ENCODE measurements around the gene TIGD6. TPM values are rescaled to one million over a fixed set of nuclear protein-coding genes. Genes with fewer than 3 reads are reported as not detected.
"Not testable (repeated sequence)": the region's sequence is repeated elsewhere in the genome, so short reads cannot be mapped to it uniquely, and the experiment has no call there.

Gene TIGD6
- 9.1 and 9.3 TPM in 2 replicates for total RNA-seq (2014; rRNA removed; shearing (Covaris generic))
- polyA plus RNA-seq (2014; cell fraction: nucleus; rRNA removed) = 4.4 and 11.7 TPM in 2 replicates

DNA sequence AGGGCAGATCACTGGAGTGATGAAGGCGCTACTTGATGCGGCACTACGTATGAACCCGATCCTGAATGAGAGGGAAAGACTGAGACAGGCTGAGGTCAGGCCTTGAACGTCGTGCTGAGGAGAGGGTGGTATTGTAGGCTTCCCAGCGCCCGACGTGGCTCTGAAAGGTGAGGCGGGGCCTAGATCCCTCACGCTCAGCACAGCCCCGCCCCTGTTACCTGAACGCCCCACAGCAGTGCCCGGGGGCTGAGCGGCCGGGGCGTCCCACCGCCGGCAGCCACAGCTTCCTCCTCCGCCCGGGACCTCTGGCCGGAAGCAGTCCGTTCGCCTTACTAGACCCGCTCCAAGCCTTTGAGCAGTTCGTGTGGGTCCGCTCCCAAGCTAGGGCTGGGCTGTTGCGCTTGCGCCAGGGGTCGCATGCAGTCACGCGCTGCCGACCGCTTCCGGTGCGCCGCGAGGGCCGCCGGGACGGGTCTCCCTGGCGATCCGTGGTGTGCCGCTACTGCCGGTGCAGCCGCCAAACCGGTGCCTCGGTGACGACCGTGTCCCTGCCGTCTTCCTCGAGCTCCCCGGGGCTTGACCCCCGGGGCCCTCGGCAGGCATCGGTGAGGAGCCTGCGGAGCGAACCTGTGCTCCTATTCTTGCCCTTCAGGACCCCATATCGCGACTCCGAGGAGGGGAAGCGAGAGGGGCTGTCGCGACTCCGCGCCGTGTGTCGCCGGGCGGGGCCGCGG, at the start of gene TIGD6, which contains the start of gene HMGXB3:
TSS of gene TIGD6 (minus strand) at position 399 of the 734 bp plus-strand sequence. CDS start 4,306 bp downstream, outside the sequence.
TSS of gene HMGXB3 (plus strand) at position 484 of the 734 bp plus-strand sequence. CDS start 4,114 bp downstream, outside the sequence.
- DNase-seq (ENCODE audit: extremely low read depth, low read depth) = peak; percentile 85

- DNase-seq (ENCODE audit: extremely low read depth, low read depth) = no peak
Measured at GRCh38 chr5:150046031-150046430, 45.6 kb upstream of the TIGD6 start.

GRCh38 chr5:150045549-150045948, 45.1 kb upstream of the TIGD6 start:
- no peak for DNase-seq (ENCODE audit: extremely low read depth, low read depth)

- DNase-seq (ENCODE audit: extremely low read depth, low read depth) = no peak
Measured at GRCh38 chr5:150044712-150045111, 44.3 kb upstream of the TIGD6 start.

DNA sequence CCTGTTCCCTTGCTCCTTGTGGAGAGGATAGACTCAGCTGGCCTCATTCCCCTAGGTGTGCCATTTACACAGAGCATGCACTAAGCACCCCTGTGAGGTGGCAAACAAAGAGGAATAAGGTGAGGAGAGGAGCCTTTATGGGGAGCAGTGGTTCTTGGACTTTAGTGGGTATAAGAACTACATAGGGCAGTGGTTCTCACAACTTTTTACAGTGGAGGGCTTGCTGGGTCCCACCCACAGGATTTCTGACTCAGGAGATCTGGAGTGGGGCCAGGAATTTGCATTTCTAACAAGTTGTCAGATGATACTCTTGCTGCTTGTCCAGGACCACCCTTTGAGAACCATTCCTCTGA, 43.9 kb upstream of the TIGD6 start:
- no peak for DNase-seq (ENCODE audit: extremely low read depth, low read depth)

GRCh38 chr5:150043657-150044328, 43.3 kb upstream of the TIGD6 start:
- DNase-seq (ENCODE audit: extremely low read depth, low read depth) = no peak

GRCh38 chr5:150042459-150042858, 42.0 kb upstream of the TIGD6 start:
- no peak for DNase-seq (ENCODE audit: extremely low read depth, low read depth)

DNA sequence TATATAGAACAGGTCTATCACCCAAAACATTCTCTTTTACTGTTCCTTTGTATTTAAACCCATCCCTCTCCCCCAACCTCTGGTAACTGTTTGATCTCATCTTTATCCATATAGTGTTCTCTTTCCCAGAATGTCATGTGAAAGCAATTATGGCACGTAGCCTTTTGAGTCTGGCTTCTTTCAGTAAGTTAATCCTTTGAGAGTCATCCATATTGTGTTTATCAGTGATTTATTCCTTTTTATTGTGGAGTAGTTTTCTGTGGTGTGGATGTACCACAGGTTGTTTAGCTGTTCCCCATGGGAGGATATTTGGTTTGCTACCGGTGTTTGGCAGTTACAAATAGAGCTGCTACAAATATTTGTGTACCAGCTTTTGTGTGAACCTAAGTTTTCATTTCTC, 38.1 kb upstream of the TIGD6 start:
- DNase-seq (ENCODE audit: extremely low read depth, low read depth) = no peak

DNA sequence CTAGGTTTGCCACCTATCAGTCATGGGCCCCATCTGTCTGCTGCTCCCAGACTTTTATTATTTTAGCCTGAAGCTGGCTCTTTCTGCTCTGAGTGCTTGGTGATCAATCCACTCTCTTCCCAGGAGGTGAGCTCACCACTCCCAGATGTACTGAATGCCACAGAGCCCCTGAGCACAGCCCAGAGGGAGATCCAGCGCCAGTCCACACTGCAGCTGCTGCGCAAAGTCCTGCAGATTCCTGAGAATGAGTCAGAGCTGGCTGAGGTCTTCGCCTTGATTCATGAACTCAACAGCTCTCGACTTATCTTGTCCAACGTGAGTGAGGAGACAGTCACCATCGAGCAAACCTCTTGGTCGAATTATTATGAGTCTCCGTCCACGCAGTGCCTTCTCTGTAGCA, 36.1 kb upstream of the TIGD6 start:
- no peak for DNase-seq (ENCODE audit: extremely low read depth, low read depth)

DNA sequence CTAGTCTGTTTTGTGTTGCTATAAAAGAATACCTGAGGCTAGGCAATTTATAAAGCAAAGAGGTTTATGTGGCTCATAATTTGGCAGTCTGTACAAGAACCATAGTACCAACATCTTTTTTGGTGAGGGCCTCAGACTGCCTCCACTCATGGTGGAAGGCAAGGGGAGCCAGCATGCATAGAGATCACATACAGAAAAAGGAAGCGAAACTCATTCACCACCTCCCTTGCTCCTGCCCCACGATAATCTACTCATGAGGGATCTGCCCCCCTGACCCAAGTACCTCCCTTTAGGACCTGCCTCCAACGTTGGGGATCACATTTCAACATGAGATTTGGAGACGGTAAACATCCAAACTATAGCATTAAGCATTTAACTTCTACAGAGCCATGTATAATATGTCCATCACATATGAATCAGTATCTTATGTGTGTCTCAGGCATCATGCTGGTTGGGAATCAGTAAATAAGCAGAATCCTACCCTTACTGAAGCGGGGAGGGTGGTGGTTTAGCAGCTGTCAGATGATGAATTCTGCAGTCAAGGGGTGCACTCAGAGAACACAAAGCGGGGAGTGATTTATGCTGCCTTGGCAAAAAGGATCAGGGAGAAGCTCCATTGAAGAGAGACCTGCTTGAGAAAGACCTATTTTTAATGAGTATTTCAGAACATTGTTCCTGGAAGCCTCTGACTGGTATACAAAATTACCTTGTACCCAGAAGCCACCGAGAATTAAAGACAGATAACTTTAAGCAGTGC, 34.9 kb upstream of the TIGD6 start:
- no peak for DNase-seq (ENCODE audit: extremely low read depth, low read depth)

- DNase-seq (ENCODE audit: extremely low read depth, low read depth) = no peak
Measured at GRCh38 chr5:150034662-150035061, 34.2 kb upstream of the TIGD6 start.

- no peak for DNase-seq (ENCODE audit: extremely low read depth, low read depth)
Measured at GRCh38 chr5:150033334-150033733, 32.9 kb upstream of the TIGD6 start.

DNA sequence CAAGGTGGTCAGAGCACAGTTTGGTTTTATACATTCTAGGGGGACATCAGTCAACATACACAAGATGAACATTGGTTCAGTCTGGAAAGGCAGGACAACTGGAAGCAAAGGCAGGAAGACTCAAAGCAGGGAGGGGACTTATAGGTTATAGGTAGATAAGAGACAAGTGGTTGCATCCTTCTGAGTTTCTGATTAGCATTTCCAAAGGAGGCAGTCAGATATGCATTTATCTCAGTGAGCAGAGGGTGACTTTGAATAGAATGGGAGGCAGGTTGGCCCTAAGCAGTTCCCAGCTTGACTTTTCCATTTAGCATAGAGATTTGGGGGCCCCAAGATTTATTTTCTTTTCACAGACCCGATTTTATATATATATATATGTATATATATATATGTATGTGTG, 27.6 kb upstream of the TIGD6 start:
- not testable (repeated sequence) for DNase-seq (ENCODE audit: extremely low read depth, low read depth)

GRCh38 chr5:150026682-150027172, 26.3 kb upstream of the TIGD6 start:
- DNase-seq (ENCODE audit: extremely low read depth, low read depth) = no peak

DNA sequence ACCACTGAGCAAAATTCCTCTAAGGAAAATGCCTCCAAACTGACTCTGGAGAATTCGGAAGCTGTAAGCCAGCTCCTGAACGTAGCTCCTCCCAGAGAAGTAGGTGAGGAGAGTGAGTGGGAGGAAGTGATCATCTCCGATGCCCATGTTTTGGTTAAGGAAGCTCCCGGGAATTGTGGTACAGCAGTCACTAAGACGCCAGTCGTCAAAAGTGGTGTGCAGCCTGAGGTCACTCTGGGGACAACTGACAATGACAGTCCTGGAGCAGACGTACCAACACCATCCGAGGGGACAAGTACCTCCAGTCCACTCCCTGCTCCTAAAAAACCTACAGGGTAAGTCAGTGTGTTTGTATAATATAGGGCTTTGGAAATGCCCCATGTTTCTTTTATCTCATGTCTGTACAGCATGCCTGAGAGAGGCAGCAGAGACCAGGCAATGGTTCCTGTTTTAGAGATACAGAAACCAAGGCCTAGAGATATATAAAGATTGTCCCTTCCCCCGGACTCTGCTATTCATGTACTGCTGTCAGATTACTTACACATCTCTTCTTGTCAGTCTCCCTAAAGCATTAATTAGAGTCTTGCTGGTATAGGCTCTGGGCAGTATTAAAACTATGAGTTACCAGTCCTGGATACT, 24.0 kb upstream of the TIGD6 start:
- DNase-seq (ENCODE audit: extremely low read depth, low read depth) = no peak

GRCh38 chr5:150023136-150023535, 22.7 kb upstream of the TIGD6 start:
- no peak for DNase-seq (ENCODE audit: extremely low read depth, low read depth)

DNA sequence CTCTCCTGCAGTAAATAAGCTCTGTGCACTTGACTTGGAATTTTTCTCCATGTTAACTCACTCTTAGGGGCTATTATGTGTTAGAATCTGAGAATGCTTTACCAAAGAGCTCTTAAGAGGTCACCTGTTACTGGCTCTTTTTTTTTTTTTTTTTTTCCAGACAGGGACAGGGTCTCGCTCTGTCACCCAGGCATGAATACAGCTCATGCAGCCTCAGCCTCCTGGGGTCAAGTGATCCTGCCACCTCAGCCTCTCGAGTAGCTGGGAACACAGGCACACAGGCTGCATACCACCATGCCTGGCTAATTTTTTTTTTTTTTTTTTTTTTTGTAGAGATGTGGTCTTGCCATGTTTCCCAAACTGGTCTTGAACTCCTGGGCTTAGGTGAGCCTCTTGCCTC, 22.2 kb upstream of the TIGD6 start:
- DNase-seq (ENCODE audit: extremely low read depth, low read depth) = no peak

- no peak for DNase-seq (ENCODE audit: extremely low read depth, low read depth)
Measured at GRCh38 chr5:150022158-150022531, 21.7 kb upstream of the TIGD6 start.

DNA sequence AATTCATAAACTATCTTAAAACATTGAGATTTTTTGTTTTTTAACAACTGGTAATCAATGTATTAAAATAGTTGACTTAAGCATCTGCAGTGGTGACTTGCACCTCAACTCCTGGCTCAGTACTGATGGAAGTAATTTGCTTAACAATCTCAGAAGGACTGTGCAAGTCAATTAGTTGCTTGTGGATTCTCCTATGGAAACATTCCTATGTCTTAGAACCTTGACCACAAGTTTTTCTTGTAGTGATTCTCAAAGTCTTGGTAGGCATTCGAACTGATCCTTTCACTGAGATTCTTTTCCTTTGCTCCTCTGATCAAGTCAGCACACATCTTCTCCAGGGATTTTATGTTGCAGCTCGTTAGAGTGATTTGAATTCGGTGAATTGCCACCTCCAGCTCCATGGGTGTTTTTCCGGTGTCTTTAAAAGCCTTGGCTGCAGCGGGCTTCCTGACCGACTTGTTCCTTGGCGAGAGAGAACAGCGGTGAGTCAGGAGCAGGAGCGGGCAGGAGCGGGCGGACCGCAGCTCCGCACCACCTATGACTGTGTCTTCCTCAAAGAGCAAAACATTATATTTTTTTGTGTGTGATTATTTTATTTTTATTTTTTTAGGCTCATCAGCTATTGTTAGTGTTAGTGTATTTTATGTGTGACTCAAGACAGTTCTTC, 21.2 kb upstream of the TIGD6 start:
- no peak for DNase-seq (ENCODE audit: extremely low read depth, low read depth)

DNA sequence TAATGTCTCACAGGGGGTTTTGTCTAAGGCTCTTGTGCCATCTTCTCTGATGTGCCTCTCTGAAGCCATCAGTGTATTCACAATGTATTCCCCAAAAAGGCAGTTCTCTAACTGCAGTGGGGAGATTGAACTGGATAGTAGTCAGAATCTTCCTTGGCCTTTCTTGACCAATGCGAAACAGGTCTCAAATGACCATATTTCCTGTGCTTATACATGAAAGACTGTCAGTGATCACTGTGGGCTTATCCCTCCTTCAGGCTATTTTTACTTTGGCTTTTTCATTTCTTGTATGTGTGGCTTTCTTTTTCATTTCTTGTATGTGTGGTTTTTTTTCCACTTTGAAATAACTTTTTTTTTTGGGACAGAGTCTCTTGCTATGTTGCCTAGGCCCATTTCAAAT, 19.8 kb upstream of the TIGD6 start:
- DNase-seq (ENCODE audit: extremely low read depth, low read depth) = no peak
